HG03439 (cell line): ENCODE results near the gene CPLX4.
"Not testable (repeated sequence)": the region's sequence is repeated elsewhere in the genome, so short reads cannot be mapped to it uniquely, and the experiment has no call there.

Source experiments
- ATAC-seq: cut with Tn5 transposase; IDR thresholded peaks from one replicate; pipeline ENCODE4 v1.9.1; 2021; ENCODE audit warnings: mild to moderate bottlenecking, moderate library complexity; ENCODE audit not compliant: unreplicated experiment

CPLX4 gene

GRCh38 chr18:59271606-59272220 is 46.7 kb downstream of the CPLX4 start:
- ATAC-seq: no peak

GRCh38 chr18:59270689-59271257 is 47.7 kb downstream of the CPLX4 start:
- no peak for ATAC-seq

- no peak for ATAC-seq
These were observed 48.8 kb downstream of the CPLX4 start for GRCh38 chr18:59269563-59270119.

- no peak for ATAC-seq
These were observed 49.5 kb downstream of the CPLX4 start for GRCh38 chr18:59268721-59269562.

GRCh38 chr18:59268127-59268720 is 50.2 kb downstream of the CPLX4 start:
- ATAC-seq: no peak

GRCh38 chr18:59267503-59268126 is 50.8 kb downstream of the CPLX4 start:
- ATAC-seq: no peak

GRCh38 chr18:59266886-59267502 is 51.5 kb downstream of the CPLX4 start:
- ATAC-seq: no peak

- no peak for ATAC-seq
These were observed 52.0 kb downstream of the CPLX4 start for GRCh38 chr18:59266459-59266858.

- ATAC-seq: no peak
These were observed 52.5 kb downstream of the CPLX4 start for GRCh38 chr18:59265974-59266369.

- ATAC-seq: no peak
These were observed 53.0 kb downstream of the CPLX4 start for GRCh38 chr18:59265246-59265973.

GRCh38 chr18:59264651-59265245 is 53.7 kb downstream of the CPLX4 start:
- no peak for ATAC-seq

GRCh38 chr18:59264121-59264571 is 54.3 kb downstream of the CPLX4 start:
- no peak for ATAC-seq

- no peak for ATAC-seq
These were observed 54.8 kb downstream of the CPLX4 start for GRCh38 chr18:59263661-59264060.

- not testable (repeated sequence) for ATAC-seq
These were observed 56.2 kb downstream of the CPLX4 start for GRCh38 chr18:59262243-59262642.

- not testable (repeated sequence) for ATAC-seq
These were observed 56.6 kb downstream of the CPLX4 start for GRCh38 chr18:59261842-59262241.

GRCh38 chr18:59255491-59255890 is 63.0 kb downstream of the CPLX4 start:
- not testable (repeated sequence) for ATAC-seq

GRCh38 chr18:59249199-59249774 is 69.2 kb downstream of the CPLX4 start:
- ATAC-seq: no peak

GRCh38 chr18:59246796-59247195 is 71.7 kb downstream of the CPLX4 start:
- no peak for ATAC-seq
